HepG2 (cell line): ENCODE data around the gene RAET1E. TPM values are rescaled to one million over a fixed set of nuclear protein-coding genes. Genes with fewer than 3 reads are reported as not detected.

Experiments used
- ATAC-seq: fragments of 200-7000 bp; cut with Tn5 transposase; 3 replicates; pipeline ENCODE4 v1.9.1; 2020; ENCODE audit warnings: mild to moderate bottlenecking, moderate library complexity
- BruUV-seq: library from RNA; stranded (reverse); fragments of 400-500 nt; replicated peaks from 2 replicates; lab custom pipeline; 2021; lab: Mats Ljungman, UMichigan
- CTCF ChIA-PET: fragments of 300-600 bp; formaldehyde crosslinking; extraction: SDS; loops from one replicate; lab custom pipeline; 2021; ENCODE audit warnings: low total read pairs, inconsistent platforms, low intra/inter-chr PET ratio; lab: Yijun Ruan, JAX
- POLR2A ChIA-PET: fragments of 350-600 bp; sonication (Branson Sonifier 250); formaldehyde crosslinking; loops from one replicate; lab custom pipeline; 2020; ENCODE audit warnings: antibody characterized with exemption, inconsistent platforms; lab: Yijun Ruan, JAX
- DNase-seq: peaks from one replicate; pipeline ENCODE4 v3.0.0-alpha.2; 2015; ENCODE audit warnings: low spot score
- FAIRE-seq: peaks from 3 replicates; lab custom pipeline; 2011; peaks lifted over from hg19 to GRCh38; lab: Jason Lieb, UNC
- H2AFZ ChIP-seq: one replicate; pipeline ENCODE4 v1.6.1; 2011; ENCODE audit warnings: low read length, inconsistent platforms
- H3K27ac ChIP-seq: fragments of 300-600 bp; 3 replicates; pipeline ENCODE4 v1.8.0; 2011; ENCODE audit warnings: mixed run types, mild to moderate bottlenecking, mixed read lengths, low read length, inconsistent platforms; ENCODE audit not compliant: insufficient read depth; ENCODE audit errors: extremely low read length
- H3K27me3 ChIP-seq, 2 experiments: fragments of 200-600 bp in 1 of 2; 2 replicates in 1 of 2; 3 replicates in 1 of 2; pipeline versions ENCODE4 v1.6.0 to v1.8.0; 2011; ENCODE audit warnings: low read length in 2 of 2, mild to moderate bottlenecking in 2 of 2, moderate library complexity in 2 of 2, inconsistent platforms in 1 of 2; ENCODE audit not compliant: insufficient read depth in 2 of 2, control insufficient read depth in 1 of 2
- H3K36me3 ChIP-seq, 2 experiments: fragments of 200-600 bp in 1 of 2; replicated peaks in 1 of 2; 2 replicates in 1 of 2; 3 replicates in 1 of 2; pipeline versions ENCODE4 v1.5.1 to v1.8.0; 2011; ENCODE audit warnings: low read length in 2 of 2, inconsistent platforms in 1 of 2; ENCODE audit not compliant: insufficient read depth in 2 of 2, control insufficient read depth in 1 of 2
- H3K4me1 ChIP-seq: 2 replicates; pipeline ENCODE4 v1.5.1; 2012; ENCODE audit warnings: low read length, inconsistent platforms; ENCODE audit not compliant: insufficient read depth
- H3K4me2 ChIP-seq: 2 replicates; pipeline ENCODE4 v1.6.0; 2011; ENCODE audit warnings: low read depth, low read length, inconsistent platforms
- H3K4me3 ChIP-seq, 3 experiments: fragments of 200-600 bp in 1 of 3; sonication (generic), shearing (Covaris generic) in 1 of 3; replicated peaks in 1 of 3; 2 replicates each; pipeline ENCODE4 v1.5.1; 2011 to 2016; ENCODE audit warnings: low read length in 3 of 3, inconsistent platforms in 2 of 3, low read depth in 2 of 3, mild to moderate bottlenecking in 2 of 3, control low read depth in 1 of 3, mixed read lengths in 1 of 3; ENCODE audit not compliant: insufficient read depth in 1 of 3
- H3K79me2 ChIP-seq: one replicate; pipeline ENCODE4 v1.6.1; 2011; ENCODE audit warnings: low read length, inconsistent platforms; ENCODE audit not compliant: insufficient read depth
- H3K9ac ChIP-seq: 2 replicates; pipeline ENCODE4 v1.6.0; 2011; ENCODE audit warnings: mild to moderate bottlenecking, low read depth, low read length, inconsistent platforms; ENCODE audit not compliant: insufficient read depth
- H3K9me3 ChIP-seq: 2 replicates; pipeline ENCODE4 v1.5.1; 2012; ENCODE audit warnings: mild to moderate bottlenecking, low read length
- H4K20me1 ChIP-seq: 2 replicates; pipeline ENCODE4 v1.6.0; 2011; ENCODE audit warnings: inconsistent platforms, mild to moderate bottlenecking, low read length, moderate library complexity; ENCODE audit not compliant: insufficient read depth
- DZIP1 ChIP-seq: sonication (generic); formaldehyde crosslinking; IDR thresholded peaks from 2 replicates; pipeline ENCODE4 v1.5.0; 2020; ENCODE audit warnings: mild to moderate bottlenecking, missing genetic modification reagents
- GATA4 ChIP-seq: sonication (generic); IDR thresholded peaks from 2 replicates; pipeline ENCODE4 v1.6.1; 2016; ENCODE audit warnings: antibody characterized with exemption, low read depth, borderline replicate concordance
- MIXL1 ChIP-seq: IDR thresholded peaks from 2 replicates; pipeline ENCODE4 v1.6.1; 2016
- NONO ChIP-seq, 2 experiments: fragments of 450-650 bp in 1 of 2; sonication (generic) in 1 of 2; formaldehyde crosslinking in 1 of 2; IDR thresholded peaks in 1 of 2; conservative IDR thresholded peaks in 1 of 2; 2 replicates each; pipeline versions ENCODE4 v1.6.1 to v1.8.0; 2017 to 2022; ENCODE audit warnings: mild to moderate bottlenecking in 1 of 2, missing genetic modification reagents in 1 of 2, moderate library complexity in 1 of 2
- SRF ChIP-seq: IDR thresholded peaks from 2 replicates; pipeline ENCODE4 v1.6.1; 2011; ENCODE audit warnings: mild to moderate bottlenecking, low read depth, low read length, moderate library complexity
- TAF15 ChIP-seq: fragments of 200-400 bp; formaldehyde crosslinking; IDR thresholded peaks from one replicate; pipeline ENCODE4 v1.6.1; 2018; ENCODE audit warnings: mild to moderate bottlenecking, low read depth, low read length; ENCODE audit not compliant: poor library complexity, severe bottlenecking
- THYN1 ChIP-seq: sonication (generic); formaldehyde crosslinking; IDR thresholded peaks from 2 replicates; pipeline ENCODE4 v1.8.1; 2023; ENCODE audit warnings: low read depth, mild to moderate bottlenecking, moderate library complexity, missing genetic modification reagents, borderline replicate concordance
- ZKSCAN1 ChIP-seq: fragments of 150-350 bp; IDR thresholded peaks from 2 replicates; pipeline ENCODE4 v1.6.1; 2014; ENCODE audit warnings: low read length
- ZNF569 ChIP-seq: sonication (generic); formaldehyde crosslinking; IDR thresholded peaks from 2 replicates; pipeline ENCODE4 v1.5.0; 2020; ENCODE audit warnings: mild to moderate bottlenecking, missing genetic modification reagents, moderate library complexity, borderline replicate concordance
- ZNF670 ChIP-seq: sonication (generic); formaldehyde crosslinking; IDR thresholded peaks from 2 replicates; pipeline ENCODE4 v1.8.0; 2022; ENCODE audit warnings: mild to moderate bottlenecking, missing genetic modification reagents, borderline replicate concordance
- ZNF691 ChIP-seq: sonication (generic); formaldehyde crosslinking; IDR thresholded peaks from 2 replicates; pipeline ENCODE4 v1.4.0; 2020; ENCODE audit warnings: missing genetic modification reagents, low read depth, mild to moderate bottlenecking, borderline replicate concordance
- ZNF776 ChIP-seq: sonication (generic); formaldehyde crosslinking; IDR thresholded peaks from 2 replicates; pipeline ENCODE4 v1.4.0; 2020; ENCODE audit warnings: mild to moderate bottlenecking, missing genetic modification reagents
- ZZZ3 ChIP-seq: sonication (generic); formaldehyde crosslinking; IDR thresholded peaks from 2 replicates; pipeline ENCODE4 v1.4.0; 2020; ENCODE audit warnings: missing genetic modification reagents, mild to moderate bottlenecking, borderline replicate concordance
- WGBS: methylation state at CpG from one replicate; pipeline ENCODE4 v1.1.6; 2017; ENCODE audit warnings: low lambda C conversion rate; 5-methylcytosine and 5-hydroxymethylcytosine counted together
- in situ Hi-C: cut with HindIII; loops from 2 replicates; pipeline ENCODE4 v1.10.0; 2017; ENCODE audit warnings: low pct_unique_long_range_greater_than_20kb; ENCODE audit not compliant: extremely low pct_ligation_motif_present
- intact Hi-C: fragments of 100-400 bp; cut with micrococcal nuclease; formaldehyde crosslinking; loops from one replicate; pipeline ENCODE4 v1.10.0; 2022; ENCODE audit not compliant: unreplicated experiment
- polyA plus RNA-seq, 8 experiments: library from polyadenylated mRNA; depleted of rRNA in 3 of 8; stranded (reverse) in 7 of 8; unstranded in 1 of 8; fragments of >200 nt; fragmentation: Illumina TruSeq in 4 of 8; extraction: Trizol in 4 of 8; gene quantifications; 2 replicates each; pipeline versions ENCODE4 v1.2.1 to v1.2.3, GENCODE V29; 2011 to 2016; ENCODE audit warnings: low read depth in 4 of 8, missing spikeins in 1 of 8, mixed read lengths in 1 of 8; ENCODE audit not compliant: insufficient read depth in 1 of 8
- total RNA-seq, 5 experiments: library from RNA; depleted of rRNA; stranded (reverse); fragments of >200 nt; fragmentation: Illumina TruSeq; extraction: Trizol; gene quantifications; 2 replicates each; pipeline ENCODE4 v1.2.3, GENCODE V29; 2016; ENCODE audit warnings: low read depth in 1 of 5
- TF ChIP-seq, protein P1 (sequence below), 2 experiments: sonication (generic) in 1 of 2; formaldehyde crosslinking in 1 of 2; IDR thresholded peaks; 2 replicates each; pipeline versions ENCODE4 v1.6.1 to v1.9.0; 2014 to 2022; ENCODE audit warnings: antibody characterized with exemption in 1 of 2, borderline replicate concordance in 1 of 2, inconsistent platforms in 1 of 2, low read depth in 1 of 2, missing genetic modification reagents in 1 of 2

RAET1E gene
- total and polyA plus RNA-seq, 2 of the 13 experiments (the other 11 are each of a cell fraction or from before 2014, with no cell fraction given): not detected

DNA sequence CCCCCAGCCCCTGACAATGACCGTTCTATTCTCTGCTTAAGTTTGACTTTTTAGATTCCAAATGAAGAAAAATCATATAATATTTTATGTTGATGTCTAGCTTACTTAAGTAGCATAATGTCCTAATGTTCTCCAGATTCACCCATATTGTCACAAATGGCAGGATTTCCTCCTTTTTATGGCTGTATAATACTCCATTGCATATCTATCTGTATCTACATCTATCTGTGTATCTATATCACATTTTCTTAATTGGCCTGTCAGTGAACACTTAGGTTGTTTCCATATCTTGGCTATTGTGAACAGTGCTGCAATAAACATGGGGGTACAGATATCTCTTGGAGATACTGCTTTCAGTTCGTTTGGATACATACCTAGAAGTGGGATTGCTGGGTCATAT lies 26.7 kb downstream of the RAET1E start:
- no peaks in the 10 kb centered on the region for H3K79me2 ChIP-seq
- in situ Hi-C loops (no loop called here), intact Hi-C loops (no loop called here)
- H2AFZ ChIP-seq: no peak overlapping the region
- WGBS: 13% methylated on average over 2 of the region's 2 CpGs
- peaks cover 0 to 11% of the 10 kb centered on the region in 2 experiments; a peak in 2 of 5 replicates for H3K27me3 ChIP-seq
- no peak overlapping the region for H3K9ac ChIP-seq
- peaks cover 18% of the 10 kb centered on the region for H3K4me1 ChIP-seq
- TF ChIP-seq SRF (no peak), MIXL1 (CRISPR knock-in tag) (no peak), ZNF691 (CRISPR knock-in tag) (no peak), ZKSCAN1 (no peak), ZNF670 (no peak), THYN1 (no peak), ZNF776 (CRISPR knock-in tag) (no peak), DZIP1 (no peak), ZZZ3 (CRISPR knock-in tag) (no peak), ZNF569 (CRISPR knock-in tag) (no peak), GATA4 (no peak), TAF15 (no peak), NONO (IDR thresholded peaks at IDR 0.05) (no peak), NONO (CRISPR knock-in tag; conservative IDR thresholded peaks at IDR 0.05) (no peak)
- TF ChIP-seq, protein P1, sequence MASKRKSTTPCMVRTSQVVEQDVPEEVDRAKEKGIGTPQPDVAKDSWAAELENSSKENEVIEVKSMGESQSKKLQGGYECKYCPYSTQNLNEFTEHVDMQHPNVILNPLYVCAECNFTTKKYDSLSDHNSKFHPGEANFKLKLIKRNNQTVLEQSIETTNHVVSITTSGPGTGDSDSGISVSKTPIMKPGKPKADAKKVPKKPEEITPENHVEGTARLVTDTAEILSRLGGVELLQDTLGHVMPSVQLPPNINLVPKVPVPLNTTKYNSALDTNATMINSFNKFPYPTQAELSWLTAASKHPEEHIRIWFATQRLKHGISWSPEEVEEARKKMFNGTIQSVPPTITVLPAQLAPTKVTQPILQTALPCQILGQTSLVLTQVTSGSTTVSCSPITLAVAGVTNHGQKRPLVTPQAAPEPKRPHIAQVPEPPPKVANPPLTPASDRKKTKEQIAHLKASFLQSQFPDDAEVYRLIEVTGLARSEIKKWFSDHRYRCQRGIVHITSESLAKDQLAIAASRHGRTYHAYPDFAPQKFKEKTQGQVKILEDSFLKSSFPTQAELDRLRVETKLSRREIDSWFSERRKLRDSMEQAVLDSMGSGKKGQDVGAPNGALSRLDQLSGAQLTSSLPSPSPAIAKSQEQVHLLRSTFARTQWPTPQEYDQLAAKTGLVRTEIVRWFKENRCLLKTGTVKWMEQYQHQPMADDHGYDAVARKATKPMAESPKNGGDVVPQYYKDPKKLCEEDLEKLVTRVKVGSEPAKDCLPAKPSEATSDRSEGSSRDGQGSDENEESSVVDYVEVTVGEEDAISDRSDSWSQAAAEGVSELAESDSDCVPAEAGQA (IDR thresholded peaks at IDR 0.05; ENCODE audit: low read depth): no peak
- TF ChIP-seq, protein P1 (CRISPR knock-in tag; IDR thresholded peaks at IDR 0.05; ENCODE audit: borderline replicate concordance): no peak
- no peaks in the 10 kb centered on the region for H3K9me3 ChIP-seq
- BruUV-seq: no TSS peak
- no peak for FAIRE-seq
- no peak overlapping the region for H3K4me3 ChIP-seq
- no peak overlapping the region for H3K27ac ChIP-seq
- no peak overlapping the region for H3K4me2 ChIP-seq
- ATAC-seq: no peak
- POLR2A ChIA-PET: no interaction called here
- no peak for DNase-seq
- no peaks in the 10 kb centered on the region for H4K20me1 ChIP-seq
- H3K36me3 ChIP-seq: no peaks in the 10 kb centered on the region
- CTCF ChIA-PET: no interaction called here
